Ammon's horn (tissue), 1 donor: ENCODE measurements around the gene FCN3.
"Not testable (repeated sequence)": the region's sequence is repeated elsewhere in the genome, so short reads cannot be mapped to it uniquely, and the experiment has no call there.

Source experiments
- DNase-seq: peaks from one replicate; pipeline ENCODE4 v3.0.0-alpha.2; 2016; ENCODE audit warnings: low spot score

FCN3 gene

DNA sequence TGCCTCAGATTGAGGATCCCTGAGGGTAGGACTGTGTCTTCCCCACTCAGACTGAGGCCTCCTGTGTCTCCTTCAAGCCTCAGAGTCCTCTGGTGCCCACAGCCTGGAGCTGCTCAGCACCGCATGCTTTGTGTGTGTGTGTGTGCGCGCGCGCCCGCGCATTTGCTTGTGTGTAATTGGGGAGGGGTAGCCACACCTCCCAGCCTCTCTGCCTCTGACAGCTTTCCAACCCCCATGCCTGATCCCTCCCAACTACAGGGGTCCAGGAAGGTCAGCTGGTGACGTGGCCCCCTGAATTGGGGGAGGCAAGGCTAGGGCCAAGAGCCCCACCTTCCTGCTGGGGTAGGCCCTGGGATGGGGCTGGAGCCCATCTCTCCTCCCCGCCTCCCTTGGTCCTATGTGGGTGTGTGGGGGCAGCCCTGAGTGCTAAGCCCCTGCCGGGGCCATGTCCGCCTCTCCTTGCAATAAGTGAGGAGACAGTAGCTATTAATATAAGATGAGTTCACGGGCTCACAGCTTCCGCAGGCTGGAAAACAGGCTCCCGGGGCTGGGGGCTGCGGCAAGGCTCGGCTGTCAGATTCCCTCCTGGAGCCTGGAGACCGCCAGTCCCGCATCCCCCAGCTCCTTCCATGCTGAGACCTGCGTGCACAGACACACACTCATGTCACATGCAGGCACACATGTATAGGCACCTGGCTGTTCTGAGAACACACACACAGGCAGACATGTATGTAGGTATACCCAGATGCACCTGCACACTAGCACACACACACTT lies 24.8 kb upstream of the FCN3 start:
- no peak for DNase-seq

DNA sequence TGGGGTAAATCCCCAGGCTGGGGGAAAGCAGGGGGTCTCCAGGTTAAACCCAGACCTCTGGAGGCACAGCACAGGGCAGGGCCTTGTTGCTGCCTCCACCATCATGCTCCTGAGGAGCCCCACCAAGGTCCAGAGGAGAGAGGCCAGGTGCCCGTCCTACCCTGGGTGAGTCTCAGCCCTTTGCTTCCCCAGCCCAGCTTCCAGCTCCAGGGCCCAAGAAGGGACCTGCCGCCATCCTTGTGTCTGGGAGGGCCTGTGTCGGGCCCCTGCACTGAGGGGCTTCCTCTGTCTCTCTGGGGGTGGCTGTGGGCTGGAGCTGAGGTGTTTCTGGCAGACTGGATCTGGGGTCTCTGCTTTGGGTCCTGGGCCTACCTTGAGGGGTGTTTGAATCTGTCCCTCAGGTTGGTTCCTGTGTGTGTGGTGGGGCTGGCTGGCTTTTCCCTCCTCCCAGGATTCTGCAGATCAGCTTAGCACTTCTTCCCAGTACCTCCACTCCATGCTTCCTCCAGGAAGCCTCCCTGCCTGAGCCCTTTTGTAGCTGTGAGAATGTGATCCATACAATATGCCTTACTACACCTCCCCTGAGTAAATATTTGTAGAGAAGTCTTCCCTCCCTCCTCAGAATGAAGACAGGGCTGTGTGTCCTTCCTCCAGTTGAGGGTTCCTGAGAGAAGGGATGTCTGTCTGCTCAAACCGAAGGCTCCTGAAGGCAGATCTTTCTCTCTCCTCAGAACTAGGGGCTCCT lies 24.0 kb upstream of the FCN3 start:
- DNase-seq = no peak

DNA sequence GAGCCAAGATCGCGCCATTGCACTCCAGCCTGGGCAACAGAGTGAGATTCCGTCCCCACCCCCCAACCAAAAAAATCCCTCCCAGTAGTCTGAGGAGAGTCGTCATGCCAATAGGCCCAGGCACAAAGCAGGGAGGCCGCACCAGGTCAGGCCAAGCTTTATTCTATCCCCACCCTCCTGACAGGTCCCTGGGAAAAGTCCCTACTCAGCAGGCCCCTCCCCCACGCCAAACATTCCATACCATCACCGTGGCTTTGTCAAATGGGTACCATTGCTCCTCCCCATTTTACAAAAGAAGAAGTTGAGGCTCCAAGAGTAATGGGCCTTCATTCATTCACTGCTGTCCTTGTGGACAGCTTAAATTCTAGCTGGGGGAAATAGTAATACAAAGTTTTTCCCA lies 23.1 kb upstream of the FCN3 start:
- DNase-seq = no peak

DNA sequence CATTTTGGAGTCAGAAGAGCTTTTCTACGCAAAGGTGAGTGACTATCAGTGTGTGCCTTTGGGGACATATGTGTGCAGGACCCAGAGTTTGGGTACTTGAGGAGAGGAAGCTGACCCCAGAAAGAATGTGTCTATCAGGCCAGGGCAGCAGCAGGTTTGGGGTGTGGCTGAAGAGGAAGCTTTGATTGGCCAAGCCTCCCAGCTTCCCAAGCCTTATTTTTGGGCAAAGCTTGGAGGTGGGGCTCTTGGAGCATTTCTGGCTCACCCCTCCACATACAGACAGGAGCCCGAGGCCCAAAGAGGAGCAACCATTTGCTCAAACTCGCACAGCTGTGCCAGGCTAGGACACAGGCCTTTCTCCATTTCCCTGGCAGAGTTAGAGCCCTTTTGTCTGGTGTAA lies 22.5 kb upstream of the FCN3 start:
- DNase-seq = no peak

DNA sequence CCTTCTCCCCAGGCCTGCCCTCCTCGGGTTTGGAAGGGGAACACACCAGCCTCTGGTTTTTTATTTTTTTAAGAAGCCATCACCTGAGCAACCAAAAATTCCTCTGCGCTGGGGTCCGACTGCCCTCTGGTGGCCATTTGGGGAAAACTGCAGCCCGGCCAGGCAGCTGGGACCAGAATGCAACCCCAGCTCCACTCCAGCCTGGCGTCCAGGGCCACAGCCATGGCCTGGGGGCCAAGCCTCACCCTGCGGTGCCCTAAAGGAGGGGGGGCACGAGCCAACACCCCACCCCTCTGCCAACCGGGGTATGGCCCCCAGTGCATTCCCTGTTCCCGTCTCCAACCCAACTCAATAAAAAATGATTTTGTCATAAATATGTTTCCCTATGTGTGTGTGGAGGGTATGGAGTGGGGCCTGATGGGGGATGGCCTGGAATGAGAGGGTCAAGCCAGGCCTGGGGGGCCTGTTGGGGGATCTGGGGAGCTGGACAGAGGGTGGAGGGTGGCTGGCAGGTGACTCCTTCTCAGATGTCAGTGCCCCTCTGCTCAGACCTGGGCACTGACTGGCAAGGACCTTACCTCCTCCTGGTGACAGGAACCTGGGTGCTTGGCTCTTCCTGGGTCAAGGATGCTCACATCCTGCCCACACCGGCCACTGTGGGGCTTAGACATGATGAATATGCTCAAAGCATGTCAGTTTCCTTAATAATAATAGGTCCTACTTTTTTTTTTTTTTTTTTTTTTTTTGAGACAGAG lies 21.0 kb upstream of the FCN3 start:
- DNase-seq = peak; percentile 69

DNA sequence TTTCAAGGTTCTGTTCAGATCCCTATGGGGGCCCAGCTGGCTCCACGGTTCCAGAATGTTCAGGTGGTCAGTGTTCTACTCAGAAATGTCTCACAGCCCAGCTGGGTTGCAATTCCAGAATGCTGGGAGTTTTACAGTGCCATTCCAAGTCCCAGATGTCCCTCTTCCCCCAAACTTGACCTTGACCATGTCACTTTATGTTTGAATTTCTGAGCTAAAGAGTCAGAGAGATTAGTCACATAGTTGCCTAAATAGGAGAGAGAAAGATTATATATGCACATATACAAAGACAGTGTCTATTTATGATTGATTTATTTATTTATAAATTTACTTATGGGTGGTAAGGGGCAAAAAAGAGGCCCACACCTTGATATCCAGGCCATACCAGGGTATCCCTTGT lies 20.3 kb upstream of the FCN3 start:
- DNase-seq = no peak

DNA sequence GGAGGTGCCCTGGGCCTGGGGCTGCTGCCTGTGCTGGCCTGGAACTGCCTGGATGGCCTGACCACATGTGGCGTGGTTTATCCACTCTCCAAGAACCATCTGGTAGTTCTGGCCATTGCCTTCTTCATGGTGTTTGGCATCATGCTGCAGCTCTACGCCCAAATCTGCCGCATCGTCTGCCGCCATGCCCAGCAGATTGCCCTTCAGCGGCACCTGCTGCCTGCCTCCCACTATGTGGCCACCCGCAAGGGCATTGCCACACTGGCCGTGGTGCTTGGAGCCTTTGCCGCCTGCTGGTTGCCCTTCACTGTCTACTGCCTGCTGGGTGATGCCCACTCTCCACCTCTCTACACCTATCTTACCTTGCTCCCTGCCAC lies 19.6 kb upstream of the FCN3 start:
- no peak for DNase-seq

DNA sequence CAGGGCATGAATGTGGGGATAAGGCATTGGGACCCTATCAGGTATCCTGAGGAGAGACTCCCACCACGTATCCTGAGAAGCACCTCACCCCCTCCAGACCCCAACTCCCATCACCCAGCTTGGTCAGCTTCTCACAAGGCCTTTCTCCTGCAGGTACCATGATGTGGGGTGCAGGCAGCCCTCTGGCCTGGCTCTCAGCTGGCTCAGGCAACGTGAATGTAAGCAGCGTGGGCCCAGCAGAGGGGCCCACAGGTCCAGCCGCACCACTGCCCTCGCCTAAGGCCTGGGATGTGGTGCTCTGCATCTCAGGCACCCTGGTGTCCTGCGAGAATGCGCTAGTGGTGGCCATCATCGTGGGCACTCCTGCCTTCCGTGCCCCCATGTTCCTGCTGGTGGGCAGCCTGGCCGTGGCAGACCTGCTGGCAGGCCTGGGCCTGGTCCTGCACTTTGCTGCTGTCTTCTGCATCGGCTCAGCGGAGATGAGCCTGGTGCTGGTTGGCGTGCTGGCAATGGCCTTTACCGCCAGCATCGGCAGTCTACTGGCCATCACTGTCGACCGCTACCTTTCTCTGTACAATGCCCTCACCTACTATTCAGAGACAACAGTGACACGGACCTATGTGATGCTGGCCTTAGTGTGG lies 19.1 kb upstream of the FCN3 start:
- no peak for DNase-seq

DNA sequence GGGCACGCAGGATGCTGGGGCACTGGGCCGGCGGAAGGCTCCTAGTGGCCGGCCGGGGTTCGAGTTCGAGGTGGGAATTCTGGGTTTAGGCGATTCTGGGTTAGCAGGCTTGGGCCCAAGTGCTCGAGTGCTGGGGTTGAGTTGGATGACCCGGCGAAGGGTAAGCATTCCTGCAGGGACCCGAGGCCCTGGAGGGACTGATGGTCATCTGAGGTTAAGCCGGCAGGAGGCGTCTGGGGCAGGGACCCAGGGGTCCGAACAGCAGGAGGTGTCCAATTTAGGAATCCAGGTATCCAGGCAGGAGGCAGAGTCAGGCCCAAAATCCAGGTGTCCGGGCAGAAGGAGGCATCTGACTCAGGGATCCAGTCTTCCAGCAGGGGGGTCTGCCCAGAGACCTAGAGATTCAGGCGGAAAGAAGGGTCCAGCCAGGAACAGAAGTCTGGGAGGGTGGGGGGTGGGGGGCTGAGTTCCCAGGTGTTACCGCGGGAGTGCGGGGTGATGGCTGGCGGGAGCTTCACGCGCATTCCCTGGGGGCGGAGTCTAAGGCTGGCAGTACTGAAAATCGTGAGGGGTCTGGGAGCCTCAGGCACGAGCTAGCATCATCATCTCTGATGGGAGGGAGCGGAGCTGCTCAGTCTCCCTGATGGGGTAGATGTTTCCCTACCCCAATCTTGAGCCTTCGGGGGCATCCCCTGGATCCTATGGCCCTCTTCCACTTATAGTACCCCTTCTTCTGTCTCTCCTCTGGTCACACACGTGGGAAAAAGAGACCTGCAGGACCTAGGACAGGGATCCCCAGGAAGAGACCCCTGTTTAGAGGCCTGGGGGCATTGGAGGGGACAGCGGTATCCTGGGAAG lies 18.4 kb upstream of the FCN3 start:
- DNase-seq = no peak

DNA sequence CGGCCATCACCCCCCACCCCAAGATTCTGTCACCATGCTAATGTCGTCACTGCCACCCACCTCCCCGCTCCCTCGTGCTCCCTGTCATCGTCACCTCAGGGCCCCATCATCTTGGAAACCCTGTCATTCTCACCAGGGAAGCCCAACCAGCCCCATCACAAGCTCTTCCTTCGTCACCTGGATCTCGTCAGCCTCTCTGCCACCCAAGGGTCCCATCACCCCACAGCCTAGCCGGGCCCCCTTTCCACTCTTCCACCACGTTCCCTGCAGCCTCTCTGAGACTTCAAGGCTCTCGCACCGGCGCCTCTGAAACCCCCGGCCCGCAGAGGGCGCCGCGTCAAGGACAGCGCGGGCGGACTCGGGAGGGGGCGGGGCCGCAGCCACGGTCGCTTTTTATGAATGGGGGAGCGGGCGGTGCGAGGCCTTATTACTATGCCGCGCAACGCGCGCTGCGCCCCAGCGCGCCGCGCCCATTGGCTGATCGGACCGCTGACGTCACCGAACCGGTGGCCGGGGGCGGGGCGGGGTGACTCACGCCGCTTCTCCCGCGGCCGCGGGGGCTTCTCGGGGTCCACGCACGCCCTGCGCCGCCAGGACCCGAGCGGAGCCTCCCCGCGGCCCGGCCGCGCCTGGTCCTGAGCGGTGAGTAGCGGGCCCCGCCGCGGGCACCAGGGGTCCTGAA lies 17.6 kb upstream of the FCN3 start, which contains the start of gene GPR3:
Gene GPR3 (plus strand): TSS at position 527 of the 682 bp plus-strand sequence. CDS start 1,177 bp downstream, outside the sequence.
- DNase-seq = peak; percentile 90

DNA sequence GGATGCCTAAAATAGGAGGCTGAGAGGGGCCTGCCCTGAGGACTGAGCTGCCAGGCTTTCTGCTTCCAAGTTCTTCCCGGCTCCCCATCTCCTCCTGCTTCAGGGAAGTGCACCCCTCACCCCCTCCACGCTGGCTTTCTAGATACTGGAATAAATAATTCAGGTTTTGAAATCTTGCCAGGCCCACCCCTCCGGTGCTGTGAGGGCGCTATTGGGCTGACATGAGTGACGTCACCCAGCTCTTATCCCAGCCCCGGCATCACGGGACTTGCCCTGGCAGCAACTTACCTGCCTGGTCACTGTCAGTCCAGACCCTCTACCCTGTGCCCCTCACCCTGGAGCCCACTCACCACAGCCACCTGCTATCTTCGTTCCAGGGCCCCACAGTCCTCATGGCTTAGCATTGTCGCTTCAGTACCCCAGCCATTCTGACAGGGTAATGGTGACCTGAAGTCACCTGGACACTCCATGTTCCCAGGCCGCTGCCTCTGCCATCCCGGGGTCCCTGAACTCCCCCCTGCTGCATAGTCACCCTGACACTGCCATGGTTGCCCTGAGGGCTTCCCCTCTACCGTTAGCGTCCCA lies 17.0 kb upstream of the FCN3 start:
- DNase-seq = peak; percentile 65

DNA sequence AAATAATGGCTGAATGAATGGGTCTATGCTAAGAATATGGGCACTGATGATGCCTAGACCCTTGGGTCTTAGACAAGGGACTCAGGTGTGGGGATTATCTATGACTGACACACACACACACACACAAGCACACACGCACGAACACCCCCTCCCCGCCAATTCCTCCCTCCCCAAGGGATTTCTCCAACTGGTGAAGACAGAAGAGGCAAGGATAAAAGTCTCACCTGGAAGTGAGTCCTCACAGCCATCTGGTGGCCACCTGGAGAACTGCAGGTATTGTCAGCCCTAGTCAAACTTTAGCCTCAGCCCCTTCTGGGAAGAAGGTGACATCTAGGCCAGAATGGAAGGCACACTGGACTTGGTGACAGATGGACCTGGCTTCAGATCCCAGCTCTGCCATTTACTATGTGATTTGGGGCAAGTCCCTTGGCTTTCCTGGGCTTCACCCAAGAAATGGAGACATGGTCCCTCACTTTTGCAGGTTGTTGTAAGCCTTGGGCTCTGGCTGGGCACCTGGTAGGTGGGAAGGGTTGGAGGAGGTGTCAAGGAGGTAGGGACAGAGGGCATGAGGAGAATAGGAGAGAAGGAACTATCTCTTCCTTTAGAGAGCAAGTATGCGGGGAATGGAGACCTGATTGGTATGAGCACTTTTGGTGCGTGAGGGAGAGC lies 13.8 kb upstream of the FCN3 start:
- peak; percentile 48 for DNase-seq

DNA sequence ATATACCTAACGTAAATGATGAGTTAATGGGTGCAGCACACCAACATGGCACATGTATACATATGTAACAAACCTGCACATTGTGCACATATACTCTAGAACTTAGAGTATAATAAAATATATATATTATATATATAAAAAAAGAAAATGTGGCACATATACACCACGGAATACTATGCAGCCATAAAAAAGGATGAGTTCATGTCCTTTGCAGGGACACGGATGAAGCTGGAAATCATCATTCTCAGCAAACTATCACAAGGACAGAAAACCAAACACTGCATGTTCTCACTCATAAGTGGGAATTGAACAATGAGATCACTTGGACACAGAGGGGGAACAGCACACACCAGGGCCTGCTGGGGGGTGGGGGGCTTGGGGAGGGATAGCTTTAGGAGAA lies 10.2 kb upstream of the FCN3 start:
- not testable (repeated sequence) for DNase-seq

DNA sequence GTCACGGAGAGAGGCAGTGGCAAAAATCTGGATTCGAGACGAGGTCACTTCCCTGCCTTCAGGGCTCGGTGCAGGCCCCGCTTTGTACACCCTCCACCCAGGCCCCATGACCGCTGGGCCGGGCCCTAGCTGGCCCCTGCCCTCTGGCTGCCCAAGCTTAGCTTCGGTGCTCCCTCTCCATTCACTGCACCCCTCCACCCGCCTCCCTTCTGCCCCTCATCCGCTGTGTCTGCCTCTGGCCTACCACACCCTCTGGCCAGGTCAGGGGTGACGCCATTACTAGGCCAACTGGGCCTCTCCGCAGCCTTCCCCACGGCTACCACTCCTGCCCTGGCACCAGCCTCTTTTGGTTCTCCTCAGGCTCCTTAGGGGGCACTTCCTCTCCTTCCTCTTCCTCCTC lies 9.0 kb upstream of the FCN3 start:
- DNase-seq = no peak

DNA sequence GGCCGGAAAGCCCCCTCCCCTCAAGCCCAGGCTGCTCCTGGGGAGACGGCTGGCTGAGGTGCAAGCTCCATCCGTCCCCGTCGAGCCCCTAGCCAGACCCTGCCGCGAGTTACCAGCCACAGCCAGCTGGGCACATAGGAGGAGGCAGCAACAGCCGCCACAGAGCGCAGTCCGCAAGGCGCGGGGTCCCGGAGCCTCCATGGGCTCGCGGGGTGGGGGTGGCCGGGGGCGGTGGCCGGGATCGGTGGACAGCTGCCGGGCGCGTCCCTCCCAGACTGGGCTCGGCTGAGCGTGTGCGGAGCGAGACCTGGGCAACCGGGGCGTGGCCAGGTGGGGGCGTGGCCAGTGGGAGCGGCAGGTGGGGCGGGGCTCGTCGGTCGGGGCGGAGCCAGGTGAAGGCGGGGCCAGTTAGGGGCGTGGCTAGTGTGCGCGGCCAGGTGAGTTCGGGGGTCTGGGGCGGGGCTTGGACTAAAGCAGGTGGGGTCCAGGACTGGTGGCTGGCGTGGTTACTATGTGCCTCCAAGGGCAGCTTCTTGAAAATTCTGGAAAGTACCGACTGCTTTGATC lies 8.5 kb upstream of the FCN3 start, which contains the start of gene CD164L2:
Gene CD164L2 (minus strand): TSS at position 295 of the 567 bp plus-strand sequence. CDS start 94 bp downstream, at position 201.
- no peak for DNase-seq

DNA sequence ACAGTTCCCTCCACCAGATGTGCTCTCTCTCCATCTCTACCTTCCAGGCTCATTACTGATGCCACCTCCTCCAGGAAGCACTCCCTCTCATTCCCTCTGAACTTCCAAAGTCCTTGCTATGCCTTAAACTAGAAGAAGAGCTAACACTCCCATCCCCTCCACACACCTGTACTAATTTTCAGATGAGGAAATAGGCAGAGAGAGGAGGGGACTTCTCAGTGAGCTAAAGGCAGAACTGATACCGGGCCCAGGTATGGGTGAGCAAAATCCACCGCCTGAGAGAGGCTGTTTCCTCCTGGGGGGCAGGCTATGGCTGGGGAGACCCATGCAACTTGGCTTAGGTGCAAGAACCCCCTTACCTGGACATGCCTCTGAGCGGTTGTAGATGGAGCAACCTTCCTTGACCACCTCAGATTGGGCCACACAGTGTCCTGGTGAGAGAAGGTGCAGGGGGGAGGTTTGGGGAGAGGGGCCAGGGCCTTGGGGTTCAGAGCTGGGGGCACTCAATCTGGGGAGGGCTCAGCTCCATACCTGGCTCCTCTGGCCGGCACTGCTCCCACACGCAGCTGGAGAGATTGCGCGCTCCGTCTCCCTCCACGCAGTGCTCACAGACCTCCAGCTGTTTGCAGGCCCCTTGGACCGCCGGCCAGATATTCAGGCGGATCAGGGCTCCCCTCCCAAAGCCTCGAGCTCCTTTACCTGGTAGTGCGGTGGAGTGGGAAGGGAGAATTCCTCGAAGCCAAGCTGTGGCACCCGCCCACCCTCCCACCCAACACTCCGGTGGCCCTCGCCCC lies 7.5 kb upstream of the FCN3 start:
- no peak for DNase-seq

DNA sequence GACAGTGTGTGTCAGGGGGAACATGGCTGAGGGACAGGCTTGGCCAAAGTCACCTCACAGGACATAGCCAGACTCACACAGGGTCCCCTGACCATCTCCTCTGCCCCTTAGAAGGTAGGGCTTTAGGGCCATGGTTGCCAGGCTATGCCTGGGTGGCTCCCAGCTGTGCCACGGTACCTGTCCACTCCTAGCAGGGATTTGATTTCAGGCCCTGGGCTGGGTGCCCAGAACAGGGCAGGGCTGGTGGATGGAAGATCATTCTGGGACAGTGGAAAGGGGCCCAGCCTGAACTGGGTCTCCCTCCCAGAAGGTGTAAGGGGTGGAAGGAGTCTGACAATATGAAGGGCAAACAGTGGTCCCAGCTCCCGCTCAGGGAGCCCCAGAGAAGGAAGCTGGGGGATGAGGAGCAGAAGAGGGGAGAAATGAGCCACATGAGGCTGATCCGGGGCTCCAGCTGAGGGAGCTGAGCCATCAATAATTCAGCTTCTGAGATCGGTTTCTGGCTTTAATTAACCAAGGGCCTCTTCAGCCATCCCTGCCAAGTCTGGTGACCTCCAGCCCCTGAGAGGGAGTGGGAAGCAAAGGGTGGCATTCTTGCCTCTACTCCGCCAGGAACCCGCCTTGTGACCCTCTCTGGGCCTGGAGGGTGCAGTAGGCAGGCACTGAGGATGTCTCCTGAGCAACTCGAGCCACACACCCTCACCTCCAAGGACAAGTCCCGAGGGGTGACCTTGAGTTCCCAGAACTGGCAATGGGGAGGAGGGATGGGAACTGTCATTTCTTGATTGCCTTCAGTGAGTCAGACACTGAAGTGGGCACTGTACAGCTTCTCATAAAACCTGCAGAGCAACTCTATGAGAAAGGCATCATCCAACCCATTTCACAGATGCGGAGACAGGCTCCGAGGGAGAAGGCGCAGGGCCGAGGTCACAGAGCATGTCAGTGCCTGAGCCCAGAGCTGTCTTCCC lies 6.4 kb upstream of the FCN3 start:
- DNase-seq = no peak
